GM19395 (cell line): Measurements from ENCODE around the gene PYGO1.
"Not testable (repeated sequence)": the region's sequence is repeated elsewhere in the genome, so short reads cannot be mapped to it uniquely, and the experiment has no call there.

Experiments
- ATAC-seq: cut with Tn5 transposase; IDR thresholded peaks from one replicate; pipeline ENCODE4 v1.9.1; 2021; ENCODE audit warnings: mild to moderate bottlenecking, moderate library complexity; ENCODE audit not compliant: unreplicated experiment

PYGO1 gene

GRCh38 chr15:55513621-55514413, 74.3 kb downstream of the PYGO1 start:
- not testable (repeated sequence) for ATAC-seq

GRCh38 chr15:55513152-55513551, 75.0 kb downstream of the PYGO1 start:
- ATAC-seq, result no peak

- ATAC-seq, result no peak
These were observed 80.6 kb downstream of the PYGO1 start for GRCh38 chr15:55507567-55507966.

GRCh38 chr15:55505407-55505806, 82.7 kb downstream of the PYGO1 start:
- not testable (repeated sequence) for ATAC-seq

- ATAC-seq, result no peak
These were observed 89.0 kb downstream of the PYGO1 start for GRCh38 chr15:55499151-55499550.

DNA sequence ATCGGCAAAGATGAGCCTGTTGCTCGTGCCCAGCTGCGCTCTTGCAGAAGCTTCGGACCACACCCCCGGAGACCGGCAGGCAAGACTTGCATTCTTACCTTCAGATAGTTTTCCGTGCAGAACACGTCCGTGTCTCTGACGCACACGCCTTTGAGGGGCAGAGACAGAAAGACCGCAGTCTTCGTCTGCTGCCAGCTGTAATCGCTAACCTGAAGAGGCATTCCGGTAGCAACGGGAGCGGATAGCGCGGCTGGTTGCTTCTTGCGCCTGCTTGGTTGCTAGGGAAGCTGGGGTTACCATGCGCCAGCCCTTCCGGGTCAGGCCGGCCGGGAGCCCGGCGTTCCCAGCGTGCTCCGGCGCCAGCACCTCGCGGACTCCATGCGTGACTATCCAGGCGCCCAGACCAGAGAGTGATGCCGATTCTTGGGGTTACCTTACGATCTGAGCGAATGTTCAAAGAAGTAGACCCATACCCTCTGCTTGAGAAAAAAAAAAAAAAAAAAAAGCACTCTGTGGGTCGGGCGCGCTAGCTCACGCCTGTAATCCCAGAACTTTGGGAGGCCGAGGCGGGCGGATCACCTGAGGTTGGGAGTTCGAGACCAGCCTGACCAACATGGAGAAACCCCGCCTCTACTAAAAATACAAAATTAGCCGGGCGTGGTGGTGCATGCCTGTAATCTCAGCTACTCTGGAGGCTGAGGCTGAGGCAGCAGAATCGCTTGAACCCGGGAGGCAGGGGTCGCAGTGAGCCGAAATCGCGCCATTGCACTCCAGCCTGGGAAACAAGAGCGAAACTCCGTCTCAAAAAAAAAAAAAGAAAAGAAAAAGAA, 89.8 kb downstream of the PYGO1 start:
- ATAC-seq, result peak; percentile 98

GRCh38 chr15:55496716-55497115, 91.4 kb downstream of the PYGO1 start:
- no peak for ATAC-seq

DNA sequence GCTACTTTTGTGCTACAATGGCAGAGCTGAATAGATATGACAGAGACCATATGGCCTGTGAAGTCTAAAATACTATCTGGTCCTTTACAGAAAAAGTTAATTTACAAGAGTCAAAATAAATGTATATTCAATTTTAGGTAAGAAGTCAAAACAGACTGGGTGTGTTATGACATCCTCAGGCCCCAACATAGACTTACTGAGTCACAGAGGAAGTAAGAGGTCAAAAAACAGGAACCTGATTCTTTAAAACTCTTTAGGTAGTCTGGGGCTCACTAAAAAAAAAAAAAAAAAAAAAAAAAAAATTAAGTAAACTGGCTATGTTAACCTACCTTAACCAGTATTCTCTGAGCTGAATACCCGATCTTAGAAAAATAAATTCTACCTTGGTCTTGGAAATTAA, 93.2 kb downstream of the PYGO1 start:
- ATAC-seq, result no peak

DNA sequence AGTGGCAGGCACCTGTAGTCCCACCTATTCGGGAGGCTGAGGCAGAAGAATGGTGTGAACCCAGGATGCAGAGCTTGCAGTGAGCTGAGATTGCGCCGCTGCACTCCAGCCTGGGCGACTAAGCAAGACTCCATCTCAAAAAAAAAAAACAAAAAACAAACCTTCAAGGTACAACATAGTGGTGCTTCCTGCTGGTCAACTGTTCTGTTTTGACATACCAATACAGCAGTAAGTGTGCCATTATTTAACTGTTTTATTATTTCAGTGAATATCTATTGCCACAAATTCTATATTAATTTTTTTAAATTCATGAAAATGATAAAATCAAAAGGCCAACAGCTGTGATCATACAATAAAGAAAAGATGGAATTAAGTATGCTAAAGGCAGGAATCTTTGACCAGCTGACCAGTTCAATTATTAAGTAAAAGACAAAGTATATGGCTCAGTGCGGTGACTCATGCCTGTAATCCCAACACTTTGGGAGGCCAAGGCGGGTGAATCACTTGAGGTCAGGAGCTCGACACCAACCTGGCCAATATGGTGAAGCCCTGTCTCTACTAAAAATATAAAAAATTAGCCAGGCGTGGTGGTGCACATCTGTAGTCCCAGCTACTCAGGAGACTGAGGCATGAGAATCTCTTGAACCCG, 99.1 kb downstream of the PYGO1 start:
- not testable (repeated sequence) for ATAC-seq
